OCI-LY1 (cell line): ENCODE measurements around the gene CHCHD3.

Experiments used
- H2AFZ ChIP-seq: fragments of 200-600 bp; sonication (generic), shearing (Covaris generic); 2 replicates; pipeline ENCODE4 v1.6.0; 2014; ENCODE audit warnings: antibody characterized with exemption, mild to moderate bottlenecking, low read length
- H3F3A ChIP-seq: fragments of 200-600 bp; sonication (generic), shearing (Covaris generic); 2 replicates; pipeline ENCODE4 v1.6.0; 2014; ENCODE audit warnings: mild to moderate bottlenecking, antibody characterized with exemption, low read length, moderate library complexity; ENCODE audit not compliant: insufficient read depth
- H3K27ac ChIP-seq: fragments of 200-600 bp; sonication (generic); 2 replicates; pipeline ENCODE4 v1.5.1; 2014; ENCODE audit warnings: low read length, mixed run types, mild to moderate bottlenecking, low read depth; ENCODE audit not compliant: poor library complexity, severe bottlenecking
- H3K27me3 ChIP-seq: fragments of 200-600 bp; sonication (generic); 2 replicates; pipeline ENCODE4 v1.6.0; 2014; ENCODE audit warnings: antibody characterized with exemption, mild to moderate bottlenecking, low read length, moderate library complexity; ENCODE audit not compliant: insufficient read depth
- H3K36me3 ChIP-seq: fragments of 200-600 bp; sonication (generic); 2 replicates; pipeline ENCODE4 v1.6.1; 2014; ENCODE audit warnings: mild to moderate bottlenecking, antibody characterized with exemption, low read length, moderate library complexity, mixed read lengths; ENCODE audit not compliant: insufficient read depth
- H3K4me1 ChIP-seq: fragments of 200-600 bp; sonication (generic); 2 replicates; pipeline ENCODE4 v1.5.1; 2014; ENCODE audit warnings: mild to moderate bottlenecking, low read length, moderate library complexity; ENCODE audit not compliant: insufficient read depth, severe bottlenecking
- H3K4me2 ChIP-seq: fragments of 200-600 bp; sonication (generic), shearing (Covaris generic); 2 replicates; pipeline ENCODE4 v1.6.1; 2014; ENCODE audit warnings: low read length
- H3K4me3 ChIP-seq: fragments of 200-600 bp; sonication (generic); 2 replicates; pipeline ENCODE4 v1.5.1; 2014; ENCODE audit warnings: low read length, low read depth, mild to moderate bottlenecking, mixed read lengths; ENCODE audit not compliant: poor library complexity, severe bottlenecking
- H3K79me2 ChIP-seq: fragments of 200-600 bp; shearing (Covaris generic); 2 replicates; pipeline ENCODE4 v1.6.1; 2016; ENCODE audit warnings: mixed run types, low read length, mixed read lengths; ENCODE audit not compliant: insufficient read depth
- H3K9ac ChIP-seq: fragments of 200-600 bp; sonication (generic), shearing (Covaris generic); 2 replicates; pipeline ENCODE4 v1.6.1; 2014; ENCODE audit warnings: mild to moderate bottlenecking, low read length, mixed read lengths
- H3K9me2 ChIP-seq: fragments of 200-600 bp; sonication (generic), shearing (Covaris generic); 2 replicates; pipeline ENCODE4 v1.6.1; 2014; ENCODE audit warnings: low read depth, mild to moderate bottlenecking, low read length, mixed read lengths
- H3K9me3 ChIP-seq: fragments of 200-600 bp; shearing (Covaris generic); 2 replicates; pipeline ENCODE4 v1.6.1; 2014; ENCODE audit warnings: low read length, mixed read lengths
- H4K20me1 ChIP-seq: fragments of 200-600 bp; sonication (generic), shearing (Covaris generic); 2 replicates; pipeline ENCODE4 v1.6.0; 2016; ENCODE audit warnings: mild to moderate bottlenecking, low read length; ENCODE audit not compliant: insufficient read depth
- CTCF ChIP-seq: fragments of 200-600 bp; sonication (generic), shearing (Covaris generic); IDR thresholded peaks from 2 replicates; pipeline ENCODE4 v1.5.1; 2017; ENCODE audit warnings: mild to moderate bottlenecking, antibody characterized with exemption, low read length, moderate library complexity, mixed read lengths
- EZH2 ChIP-seq: fragments of 200-600 bp; sonication (generic), shearing (Covaris generic); IDR thresholded peaks from 2 replicates; pipeline ENCODE4 v1.8.0; 2017; ENCODE audit warnings: borderline replicate concordance, mixed run types, mild to moderate bottlenecking, antibody characterized with exemption, low read length, moderate library complexity, mixed read lengths

Gene CHCHD3

GRCh38 chr7:132790104-132790503 lies 291.8 kb downstream of the CHCHD3 start:
- Histone ChIP-seq H3F3A (no peaks in the 10 kb centered on the region), H3K4me3 (no peak overlapping the region), H4K20me1 (no peaks in the 10 kb centered on the region), H3K4me2 (no peak overlapping the region), H3K36me3 (peaks cover 48% of the 10 kb centered on the region), H3K9ac (no peak overlapping the region), H2AFZ (no peak overlapping the region), H3K9me3 (no peaks in the 10 kb centered on the region), H3K27ac (no peak overlapping the region), H3K9me2 (no peaks in the 10 kb centered on the region), H3K27me3 (no peaks in the 10 kb centered on the region), H3K79me2 (no peaks in the 10 kb centered on the region), H3K4me1 (no peaks in the 10 kb centered on the region)
- no peak for TF ChIP-seq CTCF
- TF ChIP-seq EZH2: no peak

GRCh38 chr7:132789281-132789680 lies 292.6 kb downstream of the CHCHD3 start:
- Histone ChIP-seq H3K4me3 (no peak overlapping the region), H3K9me3 (no peaks in the 10 kb centered on the region), H3K4me1 (no peaks in the 10 kb centered on the region), H3F3A (no peaks in the 10 kb centered on the region), H3K9me2 (no peaks in the 10 kb centered on the region), H3K36me3 (peaks cover 49% of the 10 kb centered on the region), H3K9ac (no peak overlapping the region), H3K27ac (no peak overlapping the region), H4K20me1 (no peaks in the 10 kb centered on the region), H3K4me2 (no peak overlapping the region), H3K79me2 (no peaks in the 10 kb centered on the region), H2AFZ (no peak overlapping the region), H3K27me3 (no peaks in the 10 kb centered on the region)
- TF ChIP-seq CTCF (no peak), EZH2 (no peak)

- no peak overlapping the region for H3K9ac ChIP-seq
- no peak overlapping the region for H2AFZ ChIP-seq
- no peak overlapping the region for H3K4me3 ChIP-seq
- H3K9me2 ChIP-seq: no peaks in the 10 kb centered on the region
- no peaks in the 10 kb centered on the region for H3K4me1 ChIP-seq
- no peaks in the 10 kb centered on the region for H3K9me3 ChIP-seq
- no peak overlapping the region for H3K27ac ChIP-seq
- H3K36me3 ChIP-seq: peaks cover 42% of the 10 kb centered on the region
- H3K4me2 ChIP-seq: no peak overlapping the region
- H3K27me3 ChIP-seq: no peaks in the 10 kb centered on the region
- no peaks in the 10 kb centered on the region for H3F3A ChIP-seq
- H4K20me1 ChIP-seq: no peaks in the 10 kb centered on the region
- TF ChIP-seq CTCF (no peak), EZH2 (no peak)
- H3K79me2 ChIP-seq: no peaks in the 10 kb centered on the region
These were observed 296.0 kb downstream of the CHCHD3 start for GRCh38 chr7:132785870-132786269.
